HepG2 (cell line): ENCODE results near the gene DNAJC5. TPM values are rescaled to one million over a fixed set of nuclear protein-coding genes. Genes with fewer than 3 reads are reported as not detected.
A peak's percentile ranks its signal among the peaks of the same experiment; 100 is the strongest.

Experiments used
- ATM ChIP-seq: fragments of 450-650 bp; IDR thresholded peaks from 2 replicates; pipeline ENCODE4 v1.7.1; 2017; ENCODE audit warnings: mild to moderate bottlenecking, borderline replicate concordance
- FIP1L1 ChIP-seq: fragments of 200-400 bp; formaldehyde crosslinking; IDR thresholded peaks from 2 replicates; pipeline ENCODE4 v1.6.1; 2018; ENCODE audit warnings: low read depth, mild to moderate bottlenecking, low read length, moderate library complexity, borderline replicate concordance; ENCODE audit not compliant: insufficient read depth
- MTA1 ChIP-seq: sonication (generic); formaldehyde crosslinking; IDR thresholded peaks from 2 replicates; pipeline ENCODE4 v1.4.0; 2020; ENCODE audit warnings: missing genetic modification reagents, mild to moderate bottlenecking, borderline replicate concordance
- PHF21A ChIP-seq: sonication (generic); formaldehyde crosslinking; IDR thresholded peaks from 2 replicates; pipeline ENCODE4 v1.5.0; 2020; ENCODE audit warnings: mild to moderate bottlenecking, missing genetic modification reagents
- SOX6 ChIP-seq, 2 experiments: fragments of 450-650 bp in 1 of 2; sonication (generic) in 1 of 2; formaldehyde crosslinking in 1 of 2; IDR thresholded peaks; 2 replicates each; pipeline versions ENCODE4 v1.4.0 to v1.6.1; 2017 to 2020; ENCODE audit warnings: antibody characterized with exemption in 1 of 2, mild to moderate bottlenecking in 1 of 2, missing genetic modification reagents in 1 of 2
- TAF15 ChIP-seq: fragments of 200-400 bp; formaldehyde crosslinking; IDR thresholded peaks from one replicate; pipeline ENCODE4 v1.6.1; 2018; ENCODE audit warnings: mild to moderate bottlenecking, low read depth, low read length; ENCODE audit not compliant: poor library complexity, severe bottlenecking
- TGIF2 ChIP-seq: IDR thresholded peaks from 2 replicates; pipeline ENCODE4 v1.6.1; 2016; ENCODE audit warnings: control low read depth, missing compliant biosample characterization
- ZFP36L2 ChIP-seq: sonication (generic); formaldehyde crosslinking; IDR thresholded peaks from 2 replicates; pipeline ENCODE4 v1.4.0; 2020; ENCODE audit warnings: missing genetic modification reagents
- ZFP91 ChIP-seq: sonication (generic); formaldehyde crosslinking; IDR thresholded peaks from 2 replicates; pipeline ENCODE4 v1.9.0; 2022; ENCODE audit warnings: missing genetic modification reagents, mild to moderate bottlenecking, borderline replicate concordance
- ZNF510 ChIP-seq: sonication (generic); formaldehyde crosslinking; IDR thresholded peaks from 2 replicates; pipeline ENCODE4 v1.4.0; 2020; ENCODE audit warnings: low read depth, mild to moderate bottlenecking, missing genetic modification reagents
- ZNF543 ChIP-seq: sonication (generic); formaldehyde crosslinking; IDR thresholded peaks from 2 replicates; pipeline ENCODE4 v1.4.0; 2020; ENCODE audit warnings: mild to moderate bottlenecking, missing genetic modification reagents
- ZNF777 ChIP-seq: sonication (generic); formaldehyde crosslinking; IDR thresholded peaks from 2 replicates; pipeline ENCODE4 v1.4.0; 2020; ENCODE audit warnings: missing genetic modification reagents
- polyA plus RNA-seq, 8 experiments: library from polyadenylated mRNA; depleted of rRNA in 3 of 8; stranded (reverse) in 7 of 8; unstranded in 1 of 8; fragments of >200 nt; fragmentation: Illumina TruSeq in 4 of 8; extraction: Trizol in 4 of 8; gene quantifications; 2 replicates each; pipeline versions ENCODE4 v1.2.1 to v1.2.3, GENCODE V29; 2011 to 2016; ENCODE audit warnings: low read depth in 4 of 8, missing spikeins in 1 of 8, mixed read lengths in 1 of 8; ENCODE audit not compliant: insufficient read depth in 1 of 8
- total RNA-seq, 5 experiments: library from RNA; depleted of rRNA; stranded (reverse); fragments of >200 nt; fragmentation: Illumina TruSeq; extraction: Trizol; gene quantifications; 2 replicates each; pipeline ENCODE4 v1.2.3, GENCODE V29; 2016; ENCODE audit warnings: low read depth in 1 of 5
- TF ChIP-seq, protein P1 (sequence below): fragments of 450-650 bp; IDR thresholded peaks from 2 replicates; pipeline ENCODE4 v1.6.1; 2016
- TF ChIP-seq, protein P2 (sequence below): sonication (generic); formaldehyde crosslinking; IDR thresholded peaks from 2 replicates; pipeline ENCODE4 v1.5.1; 2020; ENCODE audit warnings: missing genetic modification reagents, mild to moderate bottlenecking, borderline replicate concordance
- TF ChIP-seq, protein P3 (sequence below): sonication (generic); formaldehyde crosslinking; IDR thresholded peaks from 2 replicates; pipeline ENCODE4 v1.4.0; 2020; ENCODE audit warnings: low read depth, missing genetic modification reagents
- TF ChIP-seq, protein P4 (sequence below): sonication (generic); formaldehyde crosslinking; IDR thresholded peaks from 2 replicates; pipeline ENCODE4 v1.8.0; 2022; ENCODE audit warnings: mild to moderate bottlenecking, missing genetic modification reagents

The DNAJC5 gene
- total and polyA plus RNA-seq, 2 of the 13 experiments (the other 11 are each of a cell fraction or from before 2014, with no cell fraction given): 42.8 to 64.5 TPM

- TF ChIP-seq TAF15: no peak
- no peak for TF ChIP-seq ATM
- TF ChIP-seq FIP1L1: 0 out of 2 replicates have a peak, but pooled peaks have one; percentile 70
- TF ChIP-seq SOX6 (IDR thresholded peaks at IDR 0.05): no peak
- peak; percentile 77 for TF ChIP-seq SOX6 (CRISPR knock-in tag; IDR thresholded peaks at IDR 0.05)
- TF ChIP-seq ZNF777: 0 out of 2 replicates have a peak, but pooled peaks have one; percentile 20
- TF ChIP-seq, protein P1, sequence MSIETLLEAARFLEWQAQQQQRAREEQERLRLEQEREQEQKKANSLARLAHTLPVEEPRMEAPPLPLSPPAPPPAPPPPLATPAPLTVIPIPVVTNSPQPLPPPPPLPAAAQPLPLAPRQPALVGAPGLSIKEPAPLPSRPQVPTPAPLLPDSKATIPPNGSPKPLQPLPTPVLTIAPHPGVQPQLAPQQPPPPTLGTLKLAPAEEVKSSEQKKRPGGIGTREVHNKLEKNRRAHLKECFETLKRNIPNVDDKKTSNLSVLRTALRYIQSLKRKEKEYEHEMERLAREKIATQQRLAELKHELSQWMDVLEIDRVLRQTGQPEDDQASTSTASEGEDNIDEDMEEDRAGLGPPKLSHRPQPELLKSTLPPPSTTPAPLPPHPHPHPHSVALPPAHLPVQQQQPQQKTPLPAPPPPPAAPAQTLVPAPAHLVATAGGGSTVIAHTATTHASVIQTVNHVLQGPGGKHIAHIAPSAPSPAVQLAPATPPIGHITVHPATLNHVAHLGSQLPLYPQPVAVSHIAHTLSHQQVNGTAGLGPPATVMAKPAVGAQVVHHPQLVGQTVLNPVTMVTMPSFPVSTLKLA: peak; percentile 85
- TF ChIP-seq, protein P2, sequence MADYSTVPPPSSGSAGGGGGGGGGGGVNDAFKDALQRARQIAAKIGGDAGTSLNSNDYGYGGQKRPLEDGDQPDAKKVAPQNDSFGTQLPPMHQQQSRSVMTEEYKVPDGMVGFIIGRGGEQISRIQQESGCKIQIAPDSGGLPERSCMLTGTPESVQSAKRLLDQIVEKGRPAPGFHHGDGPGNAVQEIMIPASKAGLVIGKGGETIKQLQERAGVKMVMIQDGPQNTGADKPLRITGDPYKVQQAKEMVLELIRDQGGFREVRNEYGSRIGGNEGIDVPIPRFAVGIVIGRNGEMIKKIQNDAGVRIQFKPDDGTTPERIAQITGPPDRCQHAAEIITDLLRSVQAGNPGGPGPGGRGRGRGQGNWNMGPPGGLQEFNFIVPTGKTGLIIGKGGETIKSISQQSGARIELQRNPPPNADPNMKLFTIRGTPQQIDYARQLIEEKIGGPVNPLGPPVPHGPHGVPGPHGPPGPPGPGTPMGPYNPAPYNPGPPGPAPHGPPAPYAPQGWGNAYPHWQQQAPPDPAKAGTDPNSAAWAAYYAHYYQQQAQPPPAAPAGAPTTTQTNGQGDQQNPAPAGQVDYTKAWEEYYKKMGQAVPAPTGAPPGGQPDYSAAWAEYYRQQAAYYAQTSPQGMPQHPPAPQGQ: peak; percentile 32; the same call in 1 of the 2 replicates
- TF ChIP-seq, protein P3, sequence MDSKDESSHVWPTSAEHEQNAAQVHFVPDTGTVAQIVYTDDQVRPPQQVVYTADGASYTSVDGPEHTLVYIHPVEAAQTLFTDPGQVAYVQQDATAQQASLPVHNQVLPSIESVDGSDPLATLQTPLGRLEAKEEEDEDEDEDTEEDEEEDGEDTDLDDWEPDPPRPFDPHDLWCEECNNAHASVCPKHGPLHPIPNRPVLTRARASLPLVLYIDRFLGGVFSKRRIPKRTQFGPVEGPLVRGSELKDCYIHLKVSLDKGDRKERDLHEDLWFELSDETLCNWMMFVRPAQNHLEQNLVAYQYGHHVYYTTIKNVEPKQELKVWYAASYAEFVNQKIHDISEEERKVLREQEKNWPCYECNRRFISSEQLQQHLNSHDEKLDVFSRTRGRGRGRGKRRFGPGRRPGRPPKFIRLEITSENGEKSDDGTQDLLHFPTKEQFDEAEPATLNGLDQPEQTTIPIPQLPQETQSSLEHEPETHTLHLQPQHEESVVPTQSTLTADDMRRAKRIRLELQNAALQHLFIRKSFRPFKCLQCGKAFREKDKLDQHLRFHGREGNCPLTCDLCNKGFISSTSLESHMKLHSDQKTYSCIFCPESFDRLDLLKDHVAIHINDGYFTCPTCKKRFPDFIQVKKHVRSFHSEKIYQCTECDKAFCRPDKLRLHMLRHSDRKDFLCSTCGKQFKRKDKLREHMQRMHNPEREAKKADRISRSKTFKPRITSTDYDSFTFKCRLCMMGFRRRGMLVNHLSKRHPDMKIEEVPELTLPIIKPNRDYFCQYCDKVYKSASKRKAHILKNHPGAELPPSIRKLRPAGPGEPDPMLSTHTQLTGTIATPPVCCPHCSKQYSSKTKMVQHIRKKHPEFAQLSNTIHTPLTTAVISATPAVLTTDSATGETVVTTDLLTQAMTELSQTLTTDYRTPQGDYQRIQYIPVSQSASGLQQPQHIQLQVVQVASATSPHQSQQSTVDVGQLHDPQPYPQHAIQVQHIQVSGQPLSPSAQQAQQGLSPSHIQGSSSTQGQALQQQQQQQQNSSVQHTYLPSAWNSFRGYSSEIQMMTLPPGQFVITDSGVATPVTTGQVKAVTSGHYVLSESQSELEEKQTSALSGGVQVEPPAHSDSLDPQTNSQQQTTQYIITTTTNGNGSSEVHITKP (CRISPR knock-in tag): 0 out of 2 replicates have a peak, but pooled peaks have one; percentile 35
- TF ChIP-seq ZNF543 (CRISPR knock-in tag): peak; percentile 62; the same call in 1 of the 2 replicates
- no peak for TF ChIP-seq ZFP36L2 (CRISPR knock-in tag)
- TF ChIP-seq ZFP91 (CRISPR knock-in tag): peak; percentile 82; the same call in 1 of the 2 replicates
- TF ChIP-seq TGIF2 (CRISPR knock-in tag): peak; percentile 93; the same call in 1 of the 2 replicates
- peak; percentile 80; the same call in 1 of the 2 replicates for TF ChIP-seq MTA1 (CRISPR knock-in tag)
- peak; percentile 59; the same call in 1 of the 2 replicates for TF ChIP-seq ZNF510 (CRISPR knock-in tag)
- peak; percentile 94 for TF ChIP-seq PHF21A (CRISPR knock-in tag)
- TF ChIP-seq, protein P4, sequence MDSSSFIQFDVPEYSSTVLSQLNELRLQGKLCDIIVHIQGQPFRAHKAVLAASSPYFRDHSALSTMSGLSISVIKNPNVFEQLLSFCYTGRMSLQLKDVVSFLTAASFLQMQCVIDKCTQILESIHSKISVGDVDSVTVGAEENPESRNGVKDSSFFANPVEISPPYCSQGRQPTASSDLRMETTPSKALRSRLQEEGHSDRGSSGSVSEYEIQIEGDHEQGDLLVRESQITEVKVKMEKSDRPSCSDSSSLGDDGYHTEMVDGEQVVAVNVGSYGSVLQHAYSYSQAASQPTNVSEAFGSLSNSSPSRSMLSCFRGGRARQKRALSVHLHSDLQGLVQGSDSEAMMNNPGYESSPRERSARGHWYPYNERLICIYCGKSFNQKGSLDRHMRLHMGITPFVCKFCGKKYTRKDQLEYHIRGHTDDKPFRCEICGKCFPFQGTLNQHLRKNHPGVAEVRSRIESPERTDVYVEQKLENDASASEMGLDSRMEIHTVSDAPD (CRISPR knock-in tag): 0 out of 2 replicates have a peak, but pooled peaks have one; percentile 79
Observed at GRCh38 chr20:63896264-63897105, 1.6 kb downstream of the DNAJC5 start (continued).
